Caco-2 (cell line): Measurements from ENCODE around the gene EIF4G2. TPM values are rescaled to one million over a fixed set of nuclear protein-coding genes. Genes with fewer than 3 reads are reported as not detected.

Source experiments
- BruUV-seq: library from RNA; stranded (reverse); fragments of 400-500 nt; replicated peaks from 2 replicates; lab custom pipeline; 2021; lab: Mats Ljungman, UMichigan
- CTCF ChIA-PET: fragments of 300-600 bp; sonication (Branson Sonifier 250); formaldehyde crosslinking; loops from one replicate; lab custom pipeline; 2022; ENCODE audit warnings: antibody characterized with exemption; lab: Charles Lee
- POLR2A ChIA-PET: fragments of 300-600 bp; sonication (Branson Sonifier 250); formaldehyde crosslinking; loops from one replicate; lab custom pipeline; 2022; ENCODE audit warnings: antibody characterized with exemption; lab: Charles Lee
- DNase-seq, 2 experiments: peaks; one replicate each; pipeline versions ENCODE4 v3.0.0 to v3.0.0-alpha.2; 2020 to 2022
- H3K27me3 ChIP-seq: replicated peaks from 2 replicates; pipeline ENCODE4 v1.6.0; 2011; ENCODE audit warnings: low read length; ENCODE audit not compliant: control insufficient read depth, insufficient read depth
- H3K36me3 ChIP-seq: 2 replicates; pipeline ENCODE4 v1.5.1; 2011; ENCODE audit warnings: low read length; ENCODE audit not compliant: control insufficient read depth, insufficient read depth
- H3K4me1 ChIP-seq: fragments of 250-450 bp; sonication (Bioruptor Pico); 2 replicates; pipeline ENCODE4 v1.5.1; 2020; ENCODE audit warnings: mild to moderate bottlenecking
- H3K4me3 ChIP-seq: 2 replicates; pipeline ENCODE4 v1.5.1; 2011; ENCODE audit warnings: low read depth, mild to moderate bottlenecking, control low read depth, low read length
- H3K9me3 ChIP-seq: fragments of 250-450 bp; sonication (Bioruptor Pico); 2 replicates; pipeline ENCODE4 v1.5.1; 2020; ENCODE audit warnings: mild to moderate bottlenecking, moderate library complexity
- H3K27ac Mint-ChIP-seq: one replicate; pipeline ENCODE4 v1.8.0; 2022; ENCODE audit warnings: mixed read lengths; ENCODE audit not compliant: unreplicated experiment
- H3K27me3 Mint-ChIP-seq: one replicate; pipeline ENCODE4 v1.8.0; 2022; ENCODE audit warnings: mixed read lengths; ENCODE audit not compliant: insufficient read depth, unreplicated experiment
- H3K36me3 Mint-ChIP-seq: one replicate; pipeline ENCODE4 v1.8.0; 2022; ENCODE audit warnings: mild to moderate bottlenecking, mixed read lengths; ENCODE audit not compliant: insufficient read depth, unreplicated experiment
- H3K4me1 Mint-ChIP-seq: one replicate; pipeline ENCODE4 v1.8.0; 2022; ENCODE audit warnings: low read depth, mixed read lengths; ENCODE audit not compliant: unreplicated experiment
- H3K4me3 Mint-ChIP-seq: one replicate; pipeline ENCODE4 v1.8.0; 2022; ENCODE audit warnings: mild to moderate bottlenecking, moderate library complexity, mixed read lengths; ENCODE audit not compliant: unreplicated experiment
- H3K9me3 Mint-ChIP-seq: one replicate; pipeline ENCODE4 v1.8.0; 2022; ENCODE audit warnings: mixed read lengths; ENCODE audit not compliant: unreplicated experiment
- intact Hi-C: fragments of 100-400 bp; cut with micrococcal nuclease; formaldehyde crosslinking; loops from one replicate; pipeline ENCODE4 v1.10.0; 2022; ENCODE audit not compliant: unreplicated experiment
- total RNA-seq: library from RNA; stranded (reverse); gene quantifications from 2 replicates; pipeline ENCODE4 v1.2.3, GENCODE V29; 2022
- TF ChIP-seq, protein P1 (sequence below), 2 experiments: fragments of 200-600 bp in 1 of 2; IDR thresholded peaks; 1 replicate in 1 of 2; 2 replicates in 1 of 2; pipeline versions ENCODE4 v1.5.1 to v1.8.0; 2011 to 2022; ENCODE audit warnings: antibody characterized with exemption in 1 of 2, control low read depth in 1 of 2, inconsistent platforms in 1 of 2, low read depth in 1 of 2, low read length in 1 of 2, mild to moderate bottlenecking in 1 of 2, moderate library complexity in 1 of 2; ENCODE audit not compliant: insufficient read depth in 1 of 2, severe bottlenecking in 1 of 2, unreplicated experiment in 1 of 2

The EIF4G2 gene
- total RNA-seq, 1 experiment from 2014 or later, result 1,287 TPM

DNA sequence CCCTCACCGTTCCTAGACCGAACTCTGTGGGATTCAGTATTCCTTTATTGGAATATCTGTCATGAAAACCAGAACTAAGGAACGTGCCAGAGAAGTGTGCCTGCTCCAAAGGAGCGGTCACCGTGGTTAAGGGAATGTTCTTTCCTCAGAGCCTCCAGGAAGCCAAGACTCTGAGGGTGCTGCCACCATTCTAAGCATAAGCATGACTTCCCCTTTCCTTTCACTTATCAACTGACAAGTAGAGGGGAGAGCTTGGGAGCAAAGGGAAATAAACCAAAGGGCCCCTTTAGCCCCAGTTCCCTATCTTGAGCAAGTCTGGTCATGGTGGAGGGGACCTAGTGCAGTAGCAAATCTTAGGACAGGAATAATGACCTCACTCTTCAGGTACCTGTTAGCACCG lies 30.9 kb downstream of the EIF4G2 start:
- Histone ChIP-seq H3K9me3 (no peaks in the 10 kb centered on the region), H3K4me1 (no peaks in the 10 kb centered on the region), H3K4me3 (no peak overlapping the region), H3K36me3 (no peaks in the 10 kb centered on the region; the same call in 1 of the 2 replicates), H3K27me3 (no peaks in the 10 kb centered on the region)
- intact Hi-C loops, result no loop called here
- no peaks in the 10 kb centered on the region for H3K9me3 Mint-ChIP-seq
- peaks cover 55% of the 10 kb centered on the region for H3K36me3 Mint-ChIP-seq
- TF ChIP-seq, protein P1, sequence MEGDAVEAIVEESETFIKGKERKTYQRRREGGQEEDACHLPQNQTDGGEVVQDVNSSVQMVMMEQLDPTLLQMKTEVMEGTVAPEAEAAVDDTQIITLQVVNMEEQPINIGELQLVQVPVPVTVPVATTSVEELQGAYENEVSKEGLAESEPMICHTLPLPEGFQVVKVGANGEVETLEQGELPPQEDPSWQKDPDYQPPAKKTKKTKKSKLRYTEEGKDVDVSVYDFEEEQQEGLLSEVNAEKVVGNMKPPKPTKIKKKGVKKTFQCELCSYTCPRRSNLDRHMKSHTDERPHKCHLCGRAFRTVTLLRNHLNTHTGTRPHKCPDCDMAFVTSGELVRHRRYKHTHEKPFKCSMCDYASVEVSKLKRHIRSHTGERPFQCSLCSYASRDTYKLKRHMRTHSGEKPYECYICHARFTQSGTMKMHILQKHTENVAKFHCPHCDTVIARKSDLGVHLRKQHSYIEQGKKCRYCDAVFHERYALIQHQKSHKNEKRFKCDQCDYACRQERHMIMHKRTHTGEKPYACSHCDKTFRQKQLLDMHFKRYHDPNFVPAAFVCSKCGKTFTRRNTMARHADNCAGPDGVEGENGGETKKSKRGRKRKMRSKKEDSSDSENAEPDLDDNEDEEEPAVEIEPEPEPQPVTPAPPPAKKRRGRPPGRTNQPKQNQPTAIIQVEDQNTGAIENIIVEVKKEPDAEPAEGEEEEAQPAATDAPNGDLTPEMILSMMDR (IDR thresholded peaks at IDR 0.05; ENCODE audit: insufficient read depth in 1 of 2, low read depth in 1 of 2, low read length in 1 of 2, severe bottlenecking in 1 of 2, unreplicated experiment in 1 of 2), result no peak
- DNase-seq, result no peak
- H3K4me1 Mint-ChIP-seq, result no peaks in the 10 kb centered on the region
- CTCF ChIA-PET, result no interaction called here
- POLR2A ChIA-PET, result no interaction called here
- no peak overlapping the region for H3K27ac Mint-ChIP-seq
- no TSS peak for BruUV-seq
- H3K27me3 Mint-ChIP-seq, result no peaks in the 10 kb centered on the region
- no peak overlapping the region for H3K4me3 Mint-ChIP-seq

DNA sequence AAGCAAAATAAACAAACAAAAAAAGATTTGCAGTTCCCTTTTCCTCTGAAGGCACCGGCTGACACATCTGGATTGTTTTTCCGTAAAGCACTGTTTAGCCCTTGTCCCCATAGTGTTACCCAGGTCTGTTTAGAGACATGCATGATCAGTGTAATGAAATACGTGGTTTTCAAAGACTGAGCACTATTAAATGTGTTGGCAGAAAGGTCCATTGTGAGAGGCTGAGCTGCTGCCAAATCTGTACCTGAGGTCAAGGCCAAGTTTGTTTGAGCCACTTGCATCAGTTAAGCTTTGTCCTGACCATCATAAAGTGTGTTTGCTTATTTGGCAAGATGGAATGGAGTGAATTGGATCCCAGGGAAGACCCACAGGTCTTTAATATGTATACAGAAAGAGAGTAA lies 31.3 kb downstream of the EIF4G2 start:
- Mint-ChIP-seq H3K36me3 (peaks cover 59% of the 10 kb centered on the region), H3K27ac (no peak overlapping the region), H3K4me3 (no peak overlapping the region), H3K27me3 (no peaks in the 10 kb centered on the region), H3K4me1 (no peaks in the 10 kb centered on the region), H3K9me3 (no peaks in the 10 kb centered on the region)
- Histone ChIP-seq H3K27me3 (no peaks in the 10 kb centered on the region), H3K4me3 (no peak overlapping the region), H3K4me1 (no peaks in the 10 kb centered on the region), H3K36me3 (no peaks in the 10 kb centered on the region; the same call in 1 of the 2 replicates), H3K9me3 (no peaks in the 10 kb centered on the region)
- CTCF ChIA-PET, result no interaction called here
- POLR2A ChIA-PET, result no interaction called here
- intact Hi-C loops, result no loop called here
- DNase-seq, result no peak
- BruUV-seq, result no TSS peak
- TF ChIP-seq, protein P1 (IDR thresholded peaks at IDR 0.05; ENCODE audit: insufficient read depth in 1 of 2, low read depth in 1 of 2, low read length in 1 of 2, severe bottlenecking in 1 of 2, unreplicated experiment in 1 of 2), result no peak

DNA sequence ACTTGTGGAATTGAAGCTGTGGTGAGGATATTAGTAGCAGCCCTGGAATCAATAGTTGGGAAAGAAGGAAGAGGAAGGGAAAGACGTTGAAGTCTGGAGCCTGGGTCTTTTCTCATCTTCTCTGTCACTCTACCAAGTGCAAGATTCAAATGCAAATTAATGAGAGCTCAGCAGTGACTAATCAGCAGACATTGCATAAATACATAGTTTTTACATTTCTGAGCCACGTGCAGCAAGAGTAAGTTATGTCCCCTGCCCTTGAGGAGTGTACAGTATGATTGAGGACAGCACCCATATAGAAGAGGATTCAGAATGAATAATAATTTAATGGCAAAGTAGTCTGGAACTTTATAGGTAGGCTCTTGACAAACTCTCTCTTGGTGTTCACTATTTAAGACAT lies 33.9 kb downstream of the EIF4G2 start:
- Mint-ChIP-seq H3K27ac (no peak overlapping the region), H3K27me3 (no peaks in the 10 kb centered on the region), H3K9me3 (no peaks in the 10 kb centered on the region), H3K4me3 (no peak overlapping the region), H3K36me3 (peaks cover 70% of the 10 kb centered on the region), H3K4me1 (no peaks in the 10 kb centered on the region)
- no TSS peak for BruUV-seq
- ChIA-PET POLR2A (no interaction called here), CTCF (no interaction called here)
- Histone ChIP-seq H3K4me3 (no peak overlapping the region), H3K36me3 (peaks cover 1% of the 10 kb centered on the region; the same call in 1 of the 2 replicates), H3K4me1 (no peaks in the 10 kb centered on the region), H3K9me3 (no peaks in the 10 kb centered on the region), H3K27me3 (no peaks in the 10 kb centered on the region)
- intact Hi-C loops, result no loop called here
- TF ChIP-seq, protein P1 (IDR thresholded peaks at IDR 0.05; ENCODE audit: insufficient read depth in 1 of 2, low read depth in 1 of 2, low read length in 1 of 2, severe bottlenecking in 1 of 2, unreplicated experiment in 1 of 2), result no peak
- DNase-seq, result no peak
